OCI-LY3 (cell line): Measurements from ENCODE around the gene EFCAB13.
A peak's percentile ranks its signal among the peaks of the same experiment; 100 is the strongest.

Source experiments
- H2AFZ ChIP-seq: fragments of 200-600, 300-600 bp; shearing (Covaris generic); 2 replicates; pipeline ENCODE4 v1.6.0; 2014; ENCODE audit warnings: antibody characterized with exemption, low read depth, low read length
- H3K27ac ChIP-seq: fragments of 200-600, 300-600 bp; sonication (generic); 2 replicates; pipeline ENCODE4 v1.5.1; 2014; ENCODE audit warnings: mild to moderate bottlenecking, low read length, moderate library complexity, mixed read lengths
- H3K27me3 ChIP-seq: fragments of 200-600, 300-600 bp; sonication (generic); 2 replicates; pipeline ENCODE4 v1.6.1; 2014; ENCODE audit warnings: low read depth, low read length, mixed read lengths
- H3K36me3 ChIP-seq: fragments of 200-600, 300-600 bp; sonication (generic); replicated peaks from 2 replicates; pipeline ENCODE3; 2014; ENCODE audit warnings: low read depth, low read length, mixed read lengths
- H3K4me1 ChIP-seq: fragments of 300-600, 200-600 bp; sonication (generic); 2 replicates; pipeline ENCODE4 v1.6.1; 2014; ENCODE audit warnings: low read length, mixed read lengths
- H3K4me2 ChIP-seq: fragments of 200-600, 300-600 bp; sonication (generic); 2 replicates; pipeline ENCODE4 v1.6.1; 2014; ENCODE audit warnings: low read length, mixed read lengths
- H3K4me3 ChIP-seq: fragments of 300-600, 200-600 bp; sonication (generic); 2 replicates; pipeline ENCODE4 v1.5.1; 2014; ENCODE audit warnings: antibody characterized with exemption, mild to moderate bottlenecking, low read length, moderate library complexity
- H3K79me2 ChIP-seq: fragments of 300-600, 200-600 bp; shearing (Covaris generic); 2 replicates; pipeline ENCODE4 v1.6.1; 2014; ENCODE audit warnings: mild to moderate bottlenecking, low read length, mixed read lengths
- H3K9ac ChIP-seq: fragments of 300-600, 200-600 bp; shearing (Covaris generic); 2 replicates; pipeline ENCODE4 v1.6.0; 2014; ENCODE audit warnings: mild to moderate bottlenecking, low read length, moderate library complexity
- H3K9me3 ChIP-seq: fragments of 200-600, 300-600 bp; shearing (Covaris generic); 2 replicates; pipeline ENCODE4 v1.6.1; 2014; ENCODE audit warnings: low read length, mixed read lengths; ENCODE audit not compliant: insufficient read depth
- H4K20me1 ChIP-seq: fragments of 200-600, 300-600 bp; sonication (generic); 2 replicates; pipeline ENCODE4 v1.6.1; 2016; ENCODE audit warnings: low read length, mixed read lengths; ENCODE audit not compliant: insufficient read depth
- EZH2phosphoT487 ChIP-seq: fragments of 200-600 bp; shearing (Covaris generic); IDR thresholded peaks from 2 replicates; pipeline ENCODE4 v1.6.1; 2018; ENCODE audit warnings: antibody characterized with exemption, mixed run types, low read depth
- TF ChIP-seq, protein P1 (sequence below): fragments of 200-600, 300-600 bp; sonication (generic); IDR thresholded peaks from 2 replicates; pipeline ENCODE4 v1.5.1; 2014; ENCODE audit warnings: antibody characterized with exemption, low read length, low read depth

Gene EFCAB13

DNA sequence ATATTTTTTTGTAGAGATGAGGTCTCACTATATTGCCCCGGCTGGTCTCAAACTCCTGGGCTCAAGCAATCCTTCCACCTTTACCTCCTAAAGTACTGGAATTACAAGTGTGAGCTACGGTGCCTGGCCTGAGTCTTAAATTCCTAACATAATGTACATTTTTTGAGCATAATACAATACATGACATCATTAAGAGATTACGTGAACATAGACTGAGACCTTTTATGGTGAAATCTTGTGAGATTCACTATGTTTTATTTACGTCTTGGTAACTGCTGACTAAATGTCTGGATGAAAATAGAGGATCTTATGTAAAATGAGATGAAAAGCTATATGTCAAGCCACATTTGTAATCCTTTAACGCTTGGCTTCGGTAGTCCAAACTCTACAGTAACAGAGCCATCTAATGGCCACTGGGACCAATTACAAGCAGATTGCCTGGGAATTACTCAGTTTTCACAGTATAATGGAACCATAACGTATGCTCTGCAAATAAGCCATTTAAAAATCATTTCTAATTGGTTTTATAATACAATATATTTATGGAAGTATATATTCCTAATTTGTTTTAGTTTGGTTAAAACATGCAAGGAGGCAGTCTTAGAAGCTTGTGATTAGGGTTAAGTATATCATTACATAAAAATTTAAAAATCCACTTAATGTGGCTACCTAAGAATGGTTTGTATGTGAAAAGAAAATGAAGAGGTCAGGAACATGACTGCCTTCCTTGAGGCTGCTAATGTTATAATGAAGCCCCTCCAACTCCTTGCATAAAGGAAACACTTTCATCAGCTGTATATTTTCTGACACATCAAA, 8.1 kb upstream of the EFCAB13 start:
- Histone ChIP-seq H4K20me1 (no peaks in the 10 kb centered on the region), H3K4me2 (0 out of 2 replicates have a peak overlapping the region, but pooled peaks have one; percentile 9), H3K36me3 (no peaks in the 10 kb centered on the region), H3K9ac (no peak overlapping the region), H2AFZ (no peak overlapping the region), H3K27ac (no peak overlapping the region), H3K4me3 (no peak overlapping the region), H3K4me1 (peaks cover 4% of the 10 kb centered on the region), H3K79me2 (no peaks in the 10 kb centered on the region), H3K9me3 (no peaks in the 10 kb centered on the region), H3K27me3 (no peaks in the 10 kb centered on the region)
- TF ChIP-seq, protein P1, sequence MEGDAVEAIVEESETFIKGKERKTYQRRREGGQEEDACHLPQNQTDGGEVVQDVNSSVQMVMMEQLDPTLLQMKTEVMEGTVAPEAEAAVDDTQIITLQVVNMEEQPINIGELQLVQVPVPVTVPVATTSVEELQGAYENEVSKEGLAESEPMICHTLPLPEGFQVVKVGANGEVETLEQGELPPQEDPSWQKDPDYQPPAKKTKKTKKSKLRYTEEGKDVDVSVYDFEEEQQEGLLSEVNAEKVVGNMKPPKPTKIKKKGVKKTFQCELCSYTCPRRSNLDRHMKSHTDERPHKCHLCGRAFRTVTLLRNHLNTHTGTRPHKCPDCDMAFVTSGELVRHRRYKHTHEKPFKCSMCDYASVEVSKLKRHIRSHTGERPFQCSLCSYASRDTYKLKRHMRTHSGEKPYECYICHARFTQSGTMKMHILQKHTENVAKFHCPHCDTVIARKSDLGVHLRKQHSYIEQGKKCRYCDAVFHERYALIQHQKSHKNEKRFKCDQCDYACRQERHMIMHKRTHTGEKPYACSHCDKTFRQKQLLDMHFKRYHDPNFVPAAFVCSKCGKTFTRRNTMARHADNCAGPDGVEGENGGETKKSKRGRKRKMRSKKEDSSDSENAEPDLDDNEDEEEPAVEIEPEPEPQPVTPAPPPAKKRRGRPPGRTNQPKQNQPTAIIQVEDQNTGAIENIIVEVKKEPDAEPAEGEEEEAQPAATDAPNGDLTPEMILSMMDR = peak; percentile 92
- no peak for TF ChIP-seq EZH2phosphoT487

DNA sequence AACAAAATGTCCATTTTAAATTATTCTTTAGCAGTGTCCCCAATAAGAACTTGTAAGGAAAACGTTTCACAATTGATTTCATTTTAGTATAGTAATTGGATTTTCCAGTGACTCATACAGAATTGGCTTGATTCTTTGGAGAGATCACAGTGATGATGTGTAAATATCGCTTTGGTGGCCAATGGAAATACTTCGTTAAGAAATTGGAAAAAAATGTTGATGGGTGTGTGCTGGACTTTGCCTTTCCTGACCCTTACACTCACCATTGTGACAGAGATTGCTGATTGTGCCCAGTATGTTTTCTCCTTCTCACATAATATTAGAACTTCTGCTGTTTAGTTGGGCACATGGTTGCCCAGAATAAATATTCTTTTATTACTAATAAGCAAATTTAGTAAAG, 7.4 kb upstream of the EFCAB13 start:
- Histone ChIP-seq H3K4me3 (no peak overlapping the region), H3K27me3 (no peaks in the 10 kb centered on the region), H2AFZ (no peak overlapping the region), H3K9ac (no peak overlapping the region), H3K36me3 (peaks cover 3% of the 10 kb centered on the region), H4K20me1 (no peaks in the 10 kb centered on the region), H3K9me3 (no peaks in the 10 kb centered on the region), H3K27ac (no peak overlapping the region), H3K4me1 (peaks cover 4% of the 10 kb centered on the region), H3K4me2 (no peak overlapping the region), H3K79me2 (no peaks in the 10 kb centered on the region)
- no peak for TF ChIP-seq EZH2phosphoT487
- TF ChIP-seq, protein P1 = no peak

DNA sequence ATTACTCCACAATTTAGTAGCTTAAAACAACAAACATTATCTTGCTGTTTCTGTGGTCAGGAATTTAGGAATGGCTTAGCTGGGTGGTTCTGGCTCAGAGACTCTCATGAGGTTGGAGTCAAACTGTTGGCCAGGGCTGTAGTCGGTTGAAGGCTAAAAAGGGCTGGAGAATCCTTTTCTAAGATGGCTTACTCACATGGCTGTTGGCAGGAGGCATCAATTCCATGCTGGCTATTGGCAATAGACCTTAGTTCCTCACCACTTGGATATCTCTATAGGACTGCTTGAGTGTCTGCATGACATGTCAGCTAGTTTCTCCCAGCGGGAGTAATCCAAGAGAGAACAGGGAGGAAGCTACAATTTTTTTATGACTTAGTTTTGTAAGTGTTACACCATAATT, 6.6 kb upstream of the EFCAB13 start:
- Histone ChIP-seq H2AFZ (no peak overlapping the region), H3K9me3 (no peaks in the 10 kb centered on the region), H3K27me3 (no peaks in the 10 kb centered on the region), H3K79me2 (no peaks in the 10 kb centered on the region), H3K27ac (no peak overlapping the region), H3K4me1 (peaks cover 4% of the 10 kb centered on the region), H3K9ac (no peak overlapping the region), H4K20me1 (no peaks in the 10 kb centered on the region), H3K36me3 (peaks cover 3% of the 10 kb centered on the region), H3K4me3 (no peak overlapping the region), H3K4me2 (no peak overlapping the region)
- TF ChIP-seq EZH2phosphoT487 = no peak
- TF ChIP-seq, protein P1 = no peak

DNA sequence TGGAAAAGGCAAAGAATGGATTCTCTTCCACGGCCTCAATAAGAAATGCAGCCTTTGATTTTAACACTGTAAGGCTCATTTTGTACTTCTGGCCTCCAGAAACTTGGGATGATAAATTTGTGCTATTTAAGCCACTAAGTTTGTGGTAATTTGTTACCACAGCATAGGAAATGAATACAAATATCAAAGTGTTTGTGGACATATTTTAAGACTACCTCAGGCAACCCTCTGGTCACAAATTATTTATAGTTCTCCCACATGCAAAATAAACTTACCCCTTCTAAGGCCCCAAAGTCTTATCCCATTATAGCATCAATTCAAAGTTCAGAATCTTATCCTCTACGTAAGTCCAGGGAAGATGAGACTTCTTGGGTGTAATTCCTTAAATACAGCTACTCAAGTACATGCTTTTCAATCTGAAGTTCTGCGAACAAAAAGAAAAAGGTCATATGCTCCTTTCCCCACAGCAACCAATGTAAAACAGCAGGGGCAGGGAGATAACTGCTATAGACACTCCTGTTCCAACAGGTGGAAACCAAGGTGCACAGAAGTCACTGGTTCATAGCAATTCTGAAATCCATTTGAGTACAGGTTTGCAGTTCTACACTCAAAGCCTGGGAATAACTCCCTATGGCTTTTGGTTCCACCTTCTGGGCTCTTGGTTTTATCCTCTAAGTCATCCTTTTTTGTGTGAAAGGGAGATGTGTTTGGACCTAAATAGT, 5.4 kb upstream of the EFCAB13 start:
- H3K27me3 ChIP-seq = no peaks in the 10 kb centered on the region
- H3K79me2 ChIP-seq = no peaks in the 10 kb centered on the region
- no peak overlapping the region for H3K9ac ChIP-seq
- H3K4me3 ChIP-seq = no peak overlapping the region
- no peak overlapping the region for H3K4me2 ChIP-seq
- TF ChIP-seq, protein P1 = peak; percentile 8; the same call in 1 of the 2 replicates
- TF ChIP-seq EZH2phosphoT487 = no peak
- H4K20me1 ChIP-seq = no peaks in the 10 kb centered on the region
- H3K27ac ChIP-seq = no peak overlapping the region
- no peak overlapping the region for H2AFZ ChIP-seq
- H3K9me3 ChIP-seq = no peaks in the 10 kb centered on the region
- H3K4me1 ChIP-seq = peaks cover 4% of the 10 kb centered on the region
- peaks cover 3% of the 10 kb centered on the region for H3K36me3 ChIP-seq
